AG09319 (cell line): ENCODE measurements around the gene MAGI3.
"Not testable (repeated sequence)": the region's sequence is repeated elsewhere in the genome, so short reads cannot be mapped to it uniquely, and the experiment has no call there.

ENCODE experiments used
- DNase-seq: peaks from one replicate; pipeline ENCODE4 v3.0.0-alpha.2; 2010; ENCODE audit warnings: low read depth; ENCODE audit errors: extremely low read depth
- TF ChIP-seq, protein P1 (sequence below): IDR thresholded peaks from 2 replicates; pipeline ENCODE4 v1.5.1; 2011; ENCODE audit warnings: low read depth, mild to moderate bottlenecking, inconsistent platforms, low read length, moderate library complexity

MAGI3 gene

DNA sequence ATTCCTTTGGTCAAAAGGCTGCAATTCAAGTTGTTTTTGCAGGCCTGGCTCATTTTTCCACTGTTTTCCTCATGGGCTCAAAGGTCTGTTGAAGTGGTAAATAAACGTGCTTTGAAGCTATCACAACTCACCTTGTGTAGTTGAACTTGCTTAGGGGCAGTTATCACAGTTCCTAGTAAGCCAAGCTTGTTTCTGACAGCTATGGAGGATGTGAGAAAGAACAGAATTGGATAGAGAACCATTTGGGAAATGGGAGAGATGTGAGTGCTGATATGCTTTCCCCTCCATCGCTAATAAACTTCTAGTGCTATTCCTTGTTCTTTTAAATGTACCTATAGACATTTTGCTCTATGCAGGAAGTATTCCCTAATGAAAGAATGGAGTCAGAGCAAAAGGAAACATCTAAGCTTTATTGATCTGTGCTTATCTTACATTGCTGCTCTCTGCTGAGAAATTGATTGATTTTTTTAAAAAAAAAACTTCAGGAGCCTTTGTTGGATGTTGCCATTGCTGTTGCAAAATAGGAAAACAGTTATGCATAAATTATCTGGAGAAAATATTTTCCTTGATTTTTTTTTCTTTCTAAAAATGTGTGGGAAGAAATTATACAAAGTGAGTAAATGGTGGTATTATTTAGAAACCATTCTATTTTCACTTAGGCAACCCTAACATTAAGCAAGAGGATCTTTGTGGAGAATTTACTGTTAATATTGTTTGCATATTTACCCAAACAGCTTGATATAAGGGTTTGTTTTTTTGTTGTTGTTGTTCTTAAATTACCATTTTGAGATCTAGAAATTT is 118.2 kb downstream of the MAGI3 start:
- DNase-seq = no peak
- TF ChIP-seq, protein P1, sequence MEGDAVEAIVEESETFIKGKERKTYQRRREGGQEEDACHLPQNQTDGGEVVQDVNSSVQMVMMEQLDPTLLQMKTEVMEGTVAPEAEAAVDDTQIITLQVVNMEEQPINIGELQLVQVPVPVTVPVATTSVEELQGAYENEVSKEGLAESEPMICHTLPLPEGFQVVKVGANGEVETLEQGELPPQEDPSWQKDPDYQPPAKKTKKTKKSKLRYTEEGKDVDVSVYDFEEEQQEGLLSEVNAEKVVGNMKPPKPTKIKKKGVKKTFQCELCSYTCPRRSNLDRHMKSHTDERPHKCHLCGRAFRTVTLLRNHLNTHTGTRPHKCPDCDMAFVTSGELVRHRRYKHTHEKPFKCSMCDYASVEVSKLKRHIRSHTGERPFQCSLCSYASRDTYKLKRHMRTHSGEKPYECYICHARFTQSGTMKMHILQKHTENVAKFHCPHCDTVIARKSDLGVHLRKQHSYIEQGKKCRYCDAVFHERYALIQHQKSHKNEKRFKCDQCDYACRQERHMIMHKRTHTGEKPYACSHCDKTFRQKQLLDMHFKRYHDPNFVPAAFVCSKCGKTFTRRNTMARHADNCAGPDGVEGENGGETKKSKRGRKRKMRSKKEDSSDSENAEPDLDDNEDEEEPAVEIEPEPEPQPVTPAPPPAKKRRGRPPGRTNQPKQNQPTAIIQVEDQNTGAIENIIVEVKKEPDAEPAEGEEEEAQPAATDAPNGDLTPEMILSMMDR = no peak

DNA sequence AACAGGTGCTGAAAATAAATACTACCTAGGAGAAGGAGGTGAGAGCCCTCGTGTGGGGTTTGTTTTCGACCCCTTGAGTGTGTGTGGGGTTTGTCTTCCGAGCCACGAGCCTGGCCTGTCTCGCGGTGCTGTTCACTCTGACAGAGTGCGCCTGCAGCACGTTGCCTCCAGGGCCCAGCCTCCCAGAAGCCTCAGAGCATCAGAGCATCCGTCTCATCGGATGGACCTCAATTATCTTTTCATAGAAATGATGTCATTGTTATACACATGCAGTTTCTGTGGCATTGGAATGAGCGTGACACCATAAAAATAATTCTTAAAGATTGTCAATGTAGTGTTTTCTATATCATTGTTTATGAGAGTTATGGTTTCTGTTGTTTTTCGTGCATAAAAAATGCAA is 119.5 kb downstream of the MAGI3 start:
- DNase-seq = not testable (repeated sequence)

DNA sequence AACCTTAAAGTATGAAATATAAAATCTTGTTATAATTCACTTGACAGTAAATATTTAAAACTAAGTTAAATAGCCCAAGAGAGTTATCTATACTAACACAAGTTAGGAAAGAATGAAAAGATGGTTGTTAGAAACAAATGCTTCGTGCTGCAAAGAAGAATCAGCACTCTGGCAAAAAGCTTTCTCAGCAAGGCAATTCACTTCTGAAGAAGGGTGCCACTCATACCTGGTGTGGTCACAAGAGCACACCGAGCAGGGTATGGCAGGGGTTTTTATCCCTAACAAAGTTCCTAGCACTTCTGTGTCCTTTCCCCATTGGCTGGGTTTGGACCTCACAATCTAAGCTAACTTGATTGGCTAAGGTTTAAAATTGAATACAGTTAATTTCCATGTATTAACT is 121.0 kb downstream of the MAGI3 start:
- no peak for DNase-seq
- TF ChIP-seq, protein P1 = no peak

DNA sequence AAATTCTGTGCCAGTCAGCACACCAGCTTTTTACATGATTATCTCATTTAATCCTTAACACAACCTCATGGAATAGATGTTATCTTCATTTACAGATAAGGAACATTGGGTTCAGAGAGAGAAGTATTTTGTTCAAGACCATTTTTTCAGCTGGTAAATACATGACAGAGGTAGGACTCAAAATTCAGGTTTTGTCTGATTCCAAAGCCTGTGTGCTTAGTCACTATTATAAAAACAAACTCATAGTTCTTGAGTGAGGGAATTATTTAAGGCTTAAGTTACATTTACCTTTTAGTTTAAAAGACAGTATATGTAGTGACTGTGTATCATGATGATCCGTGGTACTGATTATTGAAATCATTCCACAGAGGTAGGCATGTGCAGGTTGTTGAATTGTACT is 125.2 kb downstream of the MAGI3 start:
- DNase-seq = no peak
- TF ChIP-seq, protein P1 = no peak

DNA sequence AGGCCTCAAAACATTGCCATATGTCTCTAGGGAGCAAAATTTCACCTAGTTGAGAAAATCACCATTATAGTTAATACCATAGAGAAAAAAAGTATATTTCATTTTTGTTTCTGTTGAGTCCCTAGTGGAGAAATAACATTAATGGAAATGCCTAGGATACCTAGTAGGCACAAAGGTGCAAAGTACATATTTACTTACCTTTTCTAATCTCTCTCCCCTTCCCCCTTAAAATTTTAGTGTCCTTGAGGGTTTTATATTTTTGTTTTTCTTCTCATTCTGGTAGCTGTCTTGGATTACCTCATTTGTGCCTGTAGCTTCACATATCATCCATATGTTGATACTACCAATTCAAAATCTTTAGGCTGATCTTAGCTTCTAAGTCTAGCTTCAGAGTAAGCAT is 127.0 kb downstream of the MAGI3 start:
- TF ChIP-seq, protein P1 = no peak
- DNase-seq = no peak

DNA sequence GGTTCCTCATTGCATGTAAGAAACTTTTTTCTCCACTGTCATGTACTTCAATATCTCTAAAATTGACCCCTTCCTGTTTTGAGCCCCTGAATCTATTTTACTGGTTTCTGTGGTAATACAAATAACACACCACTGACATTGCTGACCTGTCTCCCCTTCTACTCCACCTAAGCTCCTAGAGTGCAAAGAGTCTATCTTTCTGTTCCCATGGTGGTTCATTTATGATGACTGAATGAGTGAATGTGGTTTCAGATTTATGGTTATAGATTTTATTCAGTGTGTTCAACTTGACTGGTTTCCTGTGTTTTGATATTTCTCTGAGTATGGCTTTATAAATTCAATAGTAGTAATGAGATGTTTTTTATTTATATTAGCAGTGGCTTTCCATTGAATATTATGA is 127.7 kb downstream of the MAGI3 start:
- TF ChIP-seq, protein P1 = no peak
- no peak for DNase-seq

DNA sequence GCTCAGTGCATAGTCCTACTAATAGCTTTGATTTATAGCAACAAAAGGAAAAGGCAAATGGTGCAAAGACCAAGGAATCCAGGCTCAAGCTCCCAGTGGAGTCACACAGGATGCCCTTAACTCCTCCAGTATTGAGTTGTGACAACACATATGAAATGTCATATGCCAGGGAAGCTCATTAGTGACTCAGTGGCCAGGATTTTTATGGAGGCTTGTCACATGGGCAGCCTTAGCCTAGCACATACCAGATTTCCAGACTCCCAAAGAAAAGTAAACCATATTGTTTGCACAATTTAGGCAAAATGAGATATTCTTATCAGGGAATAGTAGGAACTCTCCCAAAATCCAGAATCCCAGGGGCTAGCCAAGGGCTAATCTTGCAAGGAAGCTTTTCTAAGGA is 129.2 kb downstream of the MAGI3 start:
- DNase-seq = no peak
- TF ChIP-seq, protein P1 = no peak

DNA sequence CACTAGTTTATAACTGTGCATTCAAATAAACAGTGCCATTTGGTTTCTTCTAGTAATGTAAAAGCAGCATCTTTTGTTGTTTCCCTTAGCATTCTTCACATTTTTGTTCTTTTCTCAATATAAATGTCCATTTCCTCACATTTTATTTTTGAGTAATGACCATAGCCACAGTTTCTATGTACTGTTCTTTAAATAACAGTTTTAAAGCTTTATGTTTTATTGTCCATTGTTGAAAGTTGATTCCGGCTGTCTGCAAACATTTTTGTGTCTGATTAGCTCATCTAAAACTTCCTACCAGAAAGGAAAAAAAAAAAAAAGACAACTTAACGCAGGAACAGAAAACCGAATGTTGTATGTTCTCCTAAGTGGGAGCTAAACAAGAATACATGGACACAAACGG is 139.7 kb downstream of the MAGI3 start:
- DNase-seq = no peak
- TF ChIP-seq, protein P1 = no peak
